Calu3 (cell line): ENCODE measurements around the gene P2RX4. TPM values are rescaled to one million over a fixed set of nuclear protein-coding genes. Genes with fewer than 3 reads are reported as not detected.
"Not testable (repeated sequence)": the region's sequence is repeated elsewhere in the genome, so short reads cannot be mapped to it uniquely, and the experiment has no call there.

ENCODE experiments used
- BruUV-seq: library from RNA; stranded (reverse); fragments of 400-500 nt; replicated peaks from 2 replicates; lab custom pipeline; 2021; lab: Mats Ljungman, UMichigan
- CTCF ChIA-PET: fragments of 300-600 bp; sonication (Branson Sonifier 250); formaldehyde crosslinking; loops from one replicate; lab custom pipeline; 2022; ENCODE audit warnings: antibody characterized with exemption; lab: Charles Lee
- DNase-seq: peaks from one replicate; pipeline ENCODE4 v3.0.0; 2022
- H3K27ac Mint-ChIP-seq: one replicate; pipeline ENCODE4 v1.8.0; 2022; ENCODE audit warnings: mixed read lengths; ENCODE audit not compliant: unreplicated experiment
- H3K27me3 Mint-ChIP-seq: one replicate; pipeline ENCODE4 v1.8.0; 2022; ENCODE audit warnings: mixed read lengths; ENCODE audit not compliant: unreplicated experiment
- H3K36me3 Mint-ChIP-seq: one replicate; pipeline ENCODE4 v1.8.0; 2022; ENCODE audit warnings: mild to moderate bottlenecking, moderate library complexity, mixed read lengths; ENCODE audit not compliant: insufficient read depth, unreplicated experiment
- H3K4me1 Mint-ChIP-seq: one replicate; pipeline ENCODE4 v1.8.0; 2022; ENCODE audit warnings: mild to moderate bottlenecking, low read depth, mixed read lengths; ENCODE audit not compliant: unreplicated experiment
- H3K4me3 Mint-ChIP-seq: one replicate; pipeline ENCODE4 v1.8.0; 2022; ENCODE audit warnings: mild to moderate bottlenecking, low read depth, moderate library complexity, mixed read lengths; ENCODE audit not compliant: unreplicated experiment
- H3K9me3 Mint-ChIP-seq: one replicate; pipeline ENCODE4 v1.8.0; 2022; ENCODE audit warnings: low read depth, mixed read lengths; ENCODE audit not compliant: unreplicated experiment
- CTCF ChIP-seq: fragments of 200-600 bp; IDR thresholded peaks from one replicate; pipeline ENCODE4 v1.8.0; 2022; ENCODE audit warnings: antibody characterized with exemption; ENCODE audit not compliant: unreplicated experiment
- intact Hi-C: fragments of 100-400 bp; cut with micrococcal nuclease; formaldehyde crosslinking; loops from one replicate; pipeline ENCODE4 v1.10.0; 2022; ENCODE audit not compliant: unreplicated experiment
- total RNA-seq: library from RNA; stranded (reverse); gene quantifications from 2 replicates; pipeline ENCODE4 v1.2.3, GENCODE V29; 2022

P2RX4 gene
- total RNA-seq, 1 experiment from 2014 or later, result 38.7 TPM

DNA sequence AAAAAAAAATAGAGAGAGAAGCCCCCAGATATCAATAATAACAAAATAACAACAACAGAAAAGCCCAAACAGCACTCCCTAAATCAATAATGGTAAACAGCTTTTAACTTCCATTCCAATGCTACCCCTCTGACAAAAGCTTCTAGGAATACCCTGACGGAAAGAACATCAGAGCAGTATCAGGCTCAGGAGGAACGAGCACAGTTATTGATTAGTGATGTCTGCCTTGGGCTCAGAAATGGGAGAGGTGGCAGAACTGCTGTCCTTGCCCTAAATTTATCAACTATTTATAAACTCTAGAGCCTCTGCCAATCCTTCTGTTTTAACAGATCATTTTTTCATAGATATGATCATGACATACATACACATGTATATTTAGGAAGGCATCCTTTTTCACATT lies 41.9 kb downstream of the P2RX4 start:
- Mint-ChIP-seq H3K9me3 (no peaks in the 10 kb centered on the region), H3K4me1 (no peaks in the 10 kb centered on the region), H3K27me3 (no peaks in the 10 kb centered on the region), H3K27ac (no peak overlapping the region), H3K4me3 (no peak overlapping the region), H3K36me3 (peaks cover 59% of the 10 kb centered on the region)
- DNase-seq, result no peak
- BruUV-seq, result no TSS peak
- intact Hi-C loops, result no loop called here
- CTCF ChIA-PET, result no interaction called here
- TF ChIP-seq CTCF, result no peak

GRCh38 chr12:121252712-121253345 lies 42.9 kb downstream of the P2RX4 start:
- no peak overlapping the region for H3K27ac Mint-ChIP-seq
- CTCF ChIA-PET, result no interaction called here
- no peak for DNase-seq

GRCh38 chr12:121253638-121254335 lies 43.9 kb downstream of the P2RX4 start:
- Mint-ChIP-seq H3K27ac (no peak overlapping the region), H3K27me3 (no peaks in the 10 kb centered on the region), H3K36me3 (peaks cover 54% of the 10 kb centered on the region), H3K9me3 (no peaks in the 10 kb centered on the region), H3K4me3 (no peak overlapping the region), H3K4me1 (no peaks in the 10 kb centered on the region)
- DNase-seq, result no peak
- CTCF ChIA-PET, result no interaction called here
- no peak for TF ChIP-seq CTCF
- intact Hi-C loops, result no loop called here
- BruUV-seq, result no TSS peak

More at GRCh38 chr12:121252712-121253345, 42.9 kb downstream of the P2RX4 start:
- Mint-ChIP-seq H3K9me3 (no peaks in the 10 kb centered on the region), H3K27me3 (no peaks in the 10 kb centered on the region), H3K4me1 (no peaks in the 10 kb centered on the region), H3K4me3 (no peak overlapping the region), H3K36me3 (peaks cover 57% of the 10 kb centered on the region)
- intact Hi-C loops, result no loop called here
- BruUV-seq, result no TSS peak
- TF ChIP-seq CTCF, result no peak

- Mint-ChIP-seq H3K4me3 (no peak overlapping the region), H3K9me3 (no peaks in the 10 kb centered on the region), H3K4me1 (no peaks in the 10 kb centered on the region), H3K27ac (no peak overlapping the region), H3K27me3 (no peaks in the 10 kb centered on the region), H3K36me3 (peaks cover 56% of the 10 kb centered on the region)
- DNase-seq, result no peak
- intact Hi-C loops, result no loop called here
- no peak for TF ChIP-seq CTCF
- no TSS peak for BruUV-seq
- CTCF ChIA-PET, result no interaction called here
Measured at GRCh38 chr12:121255433-121255832, 45.5 kb downstream of the P2RX4 start.

GRCh38 chr12:121257704-121258449 lies 47.9 kb downstream of the P2RX4 start:
- H3K9me3 Mint-ChIP-seq, H3K27ac Mint-ChIP-seq, BruUV-seq, H3K27me3 Mint-ChIP-seq, DNase-seq, H3K4me3 Mint-ChIP-seq, intact Hi-C loops, H3K4me1 Mint-ChIP-seq: not testable (repeated sequence)
- CTCF ChIA-PET, result interaction anchor here (0.6 kb wide), 1 partner anchor 760 kb away, joined by 3 read pairs; no protein-coding TSS in a partner anchor
- H3K36me3 Mint-ChIP-seq, result peaks cover 45% of the 10 kb centered on the region
